ENCODE results near the gene MED13L. TPM values are rescaled to one million over a fixed set of nuclear protein-coding genes. Genes with fewer than 3 reads are reported as not detected.

Gene MED13L
- total RNA-seq, 6 experiments from 2014 or later, result 29.0 to 52.0 (median 38.1) TPM

DNA sequence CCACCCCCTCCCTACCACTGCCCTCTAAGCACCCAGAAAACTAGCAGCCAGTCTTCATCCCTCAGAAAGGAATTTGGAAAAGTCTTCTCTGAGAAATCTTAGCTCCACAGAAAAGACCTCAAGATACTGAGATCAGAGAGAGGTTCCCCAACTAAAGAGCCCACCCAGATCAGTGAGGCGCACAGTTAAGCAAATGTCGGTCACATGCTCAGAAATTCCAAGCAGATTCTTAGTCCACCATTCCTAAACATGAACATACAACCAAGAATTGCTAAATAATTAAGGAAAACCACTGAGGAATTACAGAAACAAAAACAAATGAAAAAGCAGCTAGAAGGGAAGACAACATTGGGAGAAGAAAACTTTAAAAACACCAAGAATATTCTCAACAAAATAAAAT lies 32.3 kb downstream of the MED13L start:
- no peak for TF ChIP-seq POLR2A (IDR thresholded peaks at IDR 0.05)
- TF ChIP-seq, protein P1, sequence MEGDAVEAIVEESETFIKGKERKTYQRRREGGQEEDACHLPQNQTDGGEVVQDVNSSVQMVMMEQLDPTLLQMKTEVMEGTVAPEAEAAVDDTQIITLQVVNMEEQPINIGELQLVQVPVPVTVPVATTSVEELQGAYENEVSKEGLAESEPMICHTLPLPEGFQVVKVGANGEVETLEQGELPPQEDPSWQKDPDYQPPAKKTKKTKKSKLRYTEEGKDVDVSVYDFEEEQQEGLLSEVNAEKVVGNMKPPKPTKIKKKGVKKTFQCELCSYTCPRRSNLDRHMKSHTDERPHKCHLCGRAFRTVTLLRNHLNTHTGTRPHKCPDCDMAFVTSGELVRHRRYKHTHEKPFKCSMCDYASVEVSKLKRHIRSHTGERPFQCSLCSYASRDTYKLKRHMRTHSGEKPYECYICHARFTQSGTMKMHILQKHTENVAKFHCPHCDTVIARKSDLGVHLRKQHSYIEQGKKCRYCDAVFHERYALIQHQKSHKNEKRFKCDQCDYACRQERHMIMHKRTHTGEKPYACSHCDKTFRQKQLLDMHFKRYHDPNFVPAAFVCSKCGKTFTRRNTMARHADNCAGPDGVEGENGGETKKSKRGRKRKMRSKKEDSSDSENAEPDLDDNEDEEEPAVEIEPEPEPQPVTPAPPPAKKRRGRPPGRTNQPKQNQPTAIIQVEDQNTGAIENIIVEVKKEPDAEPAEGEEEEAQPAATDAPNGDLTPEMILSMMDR (IDR thresholded peaks at IDR 0.05), result no peak
- Histone ChIP-seq H3K27me3 (no peaks in the 10 kb centered on the region), H3K4me3 (no peak overlapping the region), H3K27ac (no peak overlapping the region), H3K4me1 (peaks cover 0 to 34% (median 12%) of the 10 kb centered on the region in 4 donors), H3K9me3 (no peaks in the 10 kb centered on the region), H3K36me3 (no peaks in the 10 kb centered on the region)
- ATAC-seq, result no peak
- intact Hi-C loops (cut with DNase I), result no loop called here
- 88% methylated on average over 2 of the region's 2 CpGs for WGBS (ENCODE audit: insufficient coverage, low coverage, low lambda C conversion rate, missing lambda C conversion rate)
- no peak for DNase-seq

DNA sequence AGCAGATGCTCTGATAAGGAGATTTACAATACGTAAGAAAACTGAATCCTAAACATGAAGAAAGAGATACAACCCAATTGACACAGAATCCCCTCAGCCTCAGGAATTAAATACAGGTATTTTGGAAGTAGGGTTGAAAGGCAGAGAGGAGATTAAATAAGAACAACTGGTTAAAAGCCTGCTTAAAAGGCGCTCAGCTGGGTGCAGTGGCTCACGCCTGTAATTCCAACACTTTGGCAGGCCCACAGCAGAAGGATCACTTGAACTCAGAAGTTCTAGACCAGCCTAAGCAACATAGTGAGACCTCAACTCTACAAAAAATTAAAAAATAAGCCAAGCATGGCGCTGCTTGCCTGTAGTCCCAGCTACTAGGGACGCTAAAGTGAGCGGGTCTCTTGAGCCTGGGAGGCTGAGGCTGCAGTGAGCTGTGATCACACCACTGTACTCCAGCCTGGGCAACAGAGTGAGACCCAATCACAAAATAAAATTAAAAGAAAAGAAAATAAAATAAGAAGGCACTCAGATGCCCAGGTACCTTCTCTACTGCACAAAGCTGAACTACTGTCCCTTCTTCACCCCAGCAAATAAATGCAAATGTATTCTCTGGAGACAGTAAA lies 32.9 kb downstream of the MED13L start:
- 92% methylated on average over 6 of the region's 6 CpGs for WGBS (ENCODE audit: insufficient coverage, low coverage, low lambda C conversion rate, missing lambda C conversion rate)
- H3K4me1 ChIP-seq, result peaks cover 0 to 34% (median 12%) of the 10 kb centered on the region in 4 donors
- intact Hi-C loops (cut with DNase I), result no loop called here
- H3K36me3 ChIP-seq, result no peaks in the 10 kb centered on the region
- no peak for DNase-seq
- TF ChIP-seq POLR2A (IDR thresholded peaks at IDR 0.05), result no peak
- TF ChIP-seq, protein P1 (IDR thresholded peaks at IDR 0.05), result no peak
- no peak overlapping the region for H3K27ac ChIP-seq
- peak in 2 of 4 donors; percentile 15 to 32 for ATAC-seq
- no peak overlapping the region for H3K4me3 ChIP-seq
- H3K9me3 ChIP-seq, result no peaks in the 10 kb centered on the region
- H3K27me3 ChIP-seq, result no peaks in the 10 kb centered on the region

- no peak overlapping the region for H3K27ac ChIP-seq
- DNase-seq, result no peak
- H3K9me3 ChIP-seq, result no peaks in the 10 kb centered on the region
- ATAC-seq, result peak; percentile 38 to 79 (median 58)
- no peaks in the 10 kb centered on the region for H3K27me3 ChIP-seq
- TF ChIP-seq, protein P1 (IDR thresholded peaks at IDR 0.05), result no peak
- TF ChIP-seq POLR2A (IDR thresholded peaks at IDR 0.05), result no peak
- 23% methylated on average over 2 of the region's 2 CpGs for WGBS (ENCODE audit: insufficient coverage, low coverage, low lambda C conversion rate, missing lambda C conversion rate)
- H3K4me1 ChIP-seq, result peaks cover 0 to 33% (median 12%) of the 10 kb centered on the region in 4 donors
- H3K36me3 ChIP-seq, result no peaks in the 10 kb centered on the region
- no peak overlapping the region for H3K4me3 ChIP-seq
- intact Hi-C loops (cut with DNase I), result no loop called here
Observed at GRCh38 chr12:116244001-116244400, 33.5 kb downstream of the MED13L start.

GRCh38 chr12:116242740-116243139 lies 34.8 kb downstream of the MED13L start:
- no peak for TF ChIP-seq POLR2A (IDR thresholded peaks at IDR 0.05)
- TF ChIP-seq, protein P1 (IDR thresholded peaks at IDR 0.05), result no peak
- intact Hi-C loops (cut with DNase I), result no loop called here
- Histone ChIP-seq H3K4me1 (peaks cover 0 to 28% (median 12%) of the 10 kb centered on the region in 4 donors), H3K27me3 (no peaks in the 10 kb centered on the region), H3K9me3 (no peaks in the 10 kb centered on the region), H3K4me3 (no peak overlapping the region), H3K27ac (no peak overlapping the region), H3K36me3 (no peaks in the 10 kb centered on the region)
- WGBS (ENCODE audit: insufficient coverage, low coverage, low lambda C conversion rate, missing lambda C conversion rate), result 87% methylated on average over 1 of the region's 1 CpG
- ATAC-seq, result no peak
- DNase-seq, result no peak
